ENCODE results near the gene LAMTOR2.
"Not testable (repeated sequence)": the region's sequence is repeated elsewhere in the genome, so short reads cannot be mapped to it uniquely, and the experiment has no call there.

LAMTOR2 gene

GRCh38 chr1:156054500-156055280 is at the start of gene LAMTOR2:
Gene LAMTOR2, plus strand, starts transcription at chr1:156054782. Its CDS starts 108 bp downstream, at chr1:156054890.
- peak; percentile 92 to 94 (median 93) for DNase-seq (ENCODE audit: low read depth in 2 of 3, low spot score in 2 of 3)

- no peak for DNase-seq (ENCODE audit: low read depth in 2 of 3, low spot score in 2 of 3)
These were observed 49.6 kb upstream of the LAMTOR2 start for GRCh38 chr1:156004843-156005584.

DNA sequence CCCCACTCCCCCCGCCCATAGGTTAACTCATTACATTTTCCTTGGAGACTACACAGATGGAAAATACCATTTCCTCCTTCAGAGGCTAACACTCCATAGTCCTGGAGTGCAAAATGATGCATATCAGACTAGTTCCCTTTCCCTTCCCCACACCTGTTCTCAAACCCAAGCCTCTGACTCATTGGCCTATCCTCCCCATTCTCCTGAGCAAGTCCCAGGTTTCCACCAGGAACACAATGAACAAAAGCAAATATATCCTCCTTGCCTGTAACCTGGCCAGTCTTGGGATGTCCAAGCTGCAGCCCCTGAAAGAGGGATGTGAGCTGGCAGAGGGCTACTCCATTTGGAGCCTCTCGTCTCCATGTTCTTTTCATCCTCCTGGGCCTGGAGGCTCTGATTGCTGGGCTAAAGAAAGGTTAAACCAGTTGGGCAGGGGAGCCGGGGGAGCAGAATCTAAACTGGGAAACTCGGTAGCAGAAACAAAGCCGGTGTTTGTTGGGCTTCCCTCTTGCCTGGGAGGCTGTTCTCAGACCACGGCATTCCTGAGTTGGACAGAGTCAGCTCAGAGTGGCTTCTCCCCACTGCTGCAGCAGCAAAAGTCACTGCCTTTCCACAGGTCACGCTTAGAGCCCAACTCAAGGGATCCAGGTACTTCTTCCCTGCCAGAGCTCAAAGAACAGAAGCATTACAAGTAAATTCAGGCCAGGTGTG is 47.8 kb upstream of the LAMTOR2 start:
- DNase-seq (ENCODE audit: low read depth in 2 of 3, low spot score in 2 of 3), result no peak

GRCh38 chr1:156009404-156009803 is 45.2 kb upstream of the LAMTOR2 start:
- no peak for DNase-seq (ENCODE audit: low read depth in 2 of 3, low spot score in 2 of 3)

- DNase-seq (ENCODE audit: low read depth in 2 of 3, low spot score in 2 of 3), result no peak
These were observed 42.3 kb upstream of the LAMTOR2 start for GRCh38 chr1:156012051-156012817.

DNA sequence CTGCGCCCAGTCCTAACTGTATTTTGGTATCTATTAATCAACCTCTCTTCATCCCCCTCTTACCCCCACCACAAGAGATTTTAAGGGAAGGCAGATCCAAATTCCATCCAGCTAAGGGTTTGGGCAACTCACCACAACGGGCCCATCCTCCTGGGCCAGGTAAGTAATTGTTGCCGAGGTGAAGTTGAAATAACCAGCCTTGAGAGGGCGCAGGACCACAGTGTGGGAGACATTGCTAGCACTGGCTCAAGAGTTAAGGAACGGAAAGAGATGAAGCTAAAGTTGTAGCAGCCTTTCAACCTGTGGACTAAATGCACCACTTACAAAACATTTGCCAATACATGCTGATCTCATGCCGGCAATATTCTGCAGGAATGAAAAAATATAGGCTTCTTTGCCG is 39.8 kb upstream of the LAMTOR2 start:
- DNase-seq (ENCODE audit: low read depth in 2 of 3, low spot score in 2 of 3), result no peak

DNA sequence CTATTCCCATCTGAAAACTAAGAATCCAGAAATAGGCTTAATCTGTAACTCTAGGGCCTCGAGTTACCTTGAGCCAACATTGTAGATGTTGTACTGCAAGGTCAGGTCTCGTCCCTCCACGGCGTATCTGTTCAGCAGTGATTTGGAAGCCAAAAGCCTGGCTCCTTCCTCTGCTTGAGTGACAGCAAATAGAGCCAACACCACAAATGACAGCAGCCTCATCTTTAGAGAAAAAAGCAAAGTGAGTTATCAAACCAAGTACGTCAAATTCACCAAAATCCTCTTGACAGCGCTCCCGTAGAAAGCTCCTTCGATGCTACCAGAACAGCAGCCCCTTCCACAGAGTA is 34.7 kb upstream of the LAMTOR2 start:
- no peak for DNase-seq (ENCODE audit: low read depth in 2 of 3, low spot score in 2 of 3)

DNA sequence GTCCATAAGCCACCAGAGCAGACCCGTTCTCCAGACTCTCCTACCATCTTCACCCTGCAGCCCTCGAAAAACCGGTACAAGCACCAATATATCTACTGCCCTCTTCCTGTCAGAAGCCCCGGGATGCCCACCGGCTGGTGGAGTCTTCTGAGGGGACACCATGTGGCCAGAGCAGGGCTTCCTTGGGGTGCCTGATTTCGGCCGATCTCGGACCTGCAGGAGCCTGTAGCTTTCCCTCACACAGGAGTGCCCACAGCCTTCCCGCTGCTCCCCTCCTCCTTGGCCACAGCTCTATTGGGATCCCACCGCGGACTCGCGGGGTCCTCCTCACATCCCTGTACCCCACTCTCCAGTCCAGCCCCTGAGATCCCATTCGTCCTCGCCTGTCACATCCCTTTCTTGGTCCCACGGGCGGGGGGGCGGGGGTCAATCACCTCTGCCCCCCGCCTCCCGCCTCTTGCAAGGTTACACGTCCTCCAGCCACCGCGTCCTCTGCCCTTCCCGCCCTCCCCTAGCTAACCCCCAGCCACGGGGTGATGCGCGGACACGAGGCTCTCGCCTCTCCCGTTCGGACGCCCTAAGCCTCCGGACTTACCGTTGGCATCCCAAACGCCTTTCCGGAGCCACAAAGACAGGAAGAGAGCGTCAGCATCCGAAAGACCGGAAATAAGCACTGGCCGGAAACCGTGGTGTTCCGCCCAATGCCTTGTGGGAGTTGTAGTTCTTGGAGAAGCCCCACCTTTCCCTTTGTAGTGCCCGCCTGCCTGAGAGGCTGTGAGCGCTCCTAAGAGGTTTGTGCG is 34.1 kb upstream of the LAMTOR2 start, which contains the start of gene SSR2:
Gene SSR2, minus strand, starts transcription at position 659 of the 800 bp plus-strand sequence. CDS start 784 bp downstream, outside the sequence.
- DNase-seq (ENCODE audit: low read depth in 2 of 3, low spot score in 2 of 3), result peak; percentile 32 to 65 (median 62)

DNA sequence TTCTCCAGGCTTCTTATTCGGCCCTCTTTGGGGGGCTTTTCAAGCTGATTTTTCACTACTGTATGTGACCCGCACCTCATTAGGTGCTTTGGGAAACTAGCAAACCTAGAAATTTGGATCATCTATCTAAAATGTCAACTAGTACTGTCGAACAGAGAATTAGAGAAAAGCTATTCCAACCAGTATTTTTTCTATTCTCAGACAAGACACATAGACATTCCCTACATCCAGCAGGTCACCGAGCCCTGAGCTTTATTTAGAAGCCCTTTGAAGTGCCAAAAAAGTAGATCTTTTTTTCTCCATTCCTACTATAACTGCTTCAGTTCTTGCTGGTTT is 33.5 kb upstream of the LAMTOR2 start:
- DNase-seq (ENCODE audit: low read depth in 2 of 3, low spot score in 2 of 3), result no peak

DNA sequence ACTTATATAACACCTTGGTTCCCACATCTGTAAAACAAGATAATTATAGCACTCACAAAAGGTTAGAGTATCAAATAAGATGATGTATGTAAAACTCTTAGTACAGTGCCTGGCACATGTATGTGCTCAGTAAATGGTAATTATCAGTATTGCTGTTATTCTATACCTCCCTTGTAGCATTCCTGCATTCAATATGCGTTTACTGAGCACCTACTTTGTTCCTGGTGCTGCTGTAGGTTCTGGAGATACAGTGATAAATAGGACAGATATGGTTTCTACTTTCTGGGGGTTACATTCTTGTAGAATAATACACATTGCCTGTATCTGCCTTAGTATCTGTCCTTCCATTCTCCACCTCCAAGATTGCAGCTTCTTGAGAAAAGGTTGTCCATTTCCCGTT is 32.6 kb upstream of the LAMTOR2 start:
- no peak for DNase-seq (ENCODE audit: low read depth in 2 of 3, low spot score in 2 of 3)

GRCh38 chr1:156024801-156025200 is 29.8 kb upstream of the LAMTOR2 start:
- no peak for DNase-seq (ENCODE audit: low read depth in 2 of 3, low spot score in 2 of 3)

DNA sequence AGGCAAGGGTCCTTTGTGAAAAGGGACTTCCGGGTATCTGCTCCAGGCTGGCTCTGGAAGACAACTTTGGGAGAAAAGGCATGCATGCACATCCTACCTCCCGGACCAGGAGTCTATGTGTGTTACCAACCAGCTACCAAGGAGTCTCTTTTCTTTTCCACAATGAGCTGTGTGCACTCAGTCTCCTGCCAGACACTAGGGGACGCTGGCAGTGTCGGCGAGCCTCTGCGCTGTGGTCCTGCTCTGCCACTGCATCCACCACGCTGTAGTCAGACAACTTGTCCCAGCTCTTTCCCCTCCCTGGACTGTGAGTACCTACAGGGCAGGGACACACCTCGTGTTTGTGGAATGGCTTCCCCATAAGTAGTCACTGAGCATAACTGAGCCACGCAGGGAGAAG is 28.7 kb upstream of the LAMTOR2 start:
- peak in 1 of 3 experiments; percentile 19 for DNase-seq (ENCODE audit: low read depth in 2 of 3, low spot score in 2 of 3)

DNA sequence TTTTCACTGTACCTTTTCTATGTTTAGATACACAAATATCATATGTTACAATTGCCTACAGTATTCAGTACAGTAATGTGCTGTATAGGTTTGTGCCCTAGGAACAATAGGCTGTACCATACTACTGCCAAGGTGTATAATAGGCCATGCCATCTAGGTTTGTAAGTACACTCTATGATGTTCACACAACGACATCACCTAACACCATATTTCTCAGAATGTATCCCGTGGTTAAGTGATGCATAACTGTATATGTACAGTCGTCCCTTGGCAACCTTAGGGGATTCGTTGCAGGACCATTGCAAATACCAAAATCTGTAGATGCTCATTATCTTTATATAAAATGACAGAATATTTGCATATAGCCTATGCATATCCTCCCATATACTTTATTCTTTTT is 28.0 kb upstream of the LAMTOR2 start:
- DNase-seq (ENCODE audit: low read depth in 2 of 3, low spot score in 2 of 3), result no peak

GRCh38 chr1:156033011-156033410 is 21.6 kb upstream of the LAMTOR2 start:
- no peak for DNase-seq (ENCODE audit: low read depth in 2 of 3, low spot score in 2 of 3)

GRCh38 chr1:156034991-156035390 is 19.6 kb upstream of the LAMTOR2 start:
- not testable (repeated sequence) for DNase-seq (ENCODE audit: low read depth in 2 of 3, low spot score in 2 of 3)

GRCh38 chr1:156042828-156043227 is 11.8 kb upstream of the LAMTOR2 start:
- no peak for DNase-seq (ENCODE audit: low read depth in 2 of 3, low spot score in 2 of 3)

DNA sequence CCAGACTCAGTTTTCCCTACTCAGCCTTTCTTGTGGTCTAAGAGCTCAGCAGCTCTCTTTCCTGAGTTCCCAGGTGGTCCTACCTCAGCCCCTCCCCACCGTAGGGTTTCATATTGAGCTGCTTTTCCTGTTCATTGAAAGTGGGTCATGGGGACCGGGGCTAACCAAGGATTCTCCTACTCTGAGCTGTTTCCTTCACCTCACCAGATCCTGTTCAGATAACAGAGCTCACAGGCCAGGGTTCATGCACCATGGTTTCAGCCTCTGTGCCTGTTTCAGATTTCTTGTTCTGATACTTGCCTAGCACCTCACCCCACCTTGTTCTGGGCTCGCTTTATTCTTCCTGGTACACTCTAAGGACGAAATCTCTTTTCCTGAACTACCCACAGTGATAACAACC is 9.5 kb upstream of the LAMTOR2 start:
- no peak for DNase-seq (ENCODE audit: low read depth in 2 of 3, low spot score in 2 of 3)

GRCh38 chr1:156048663-156049258 is 5.8 kb upstream of the LAMTOR2 start:
- no peak for DNase-seq (ENCODE audit: low read depth in 2 of 3, low spot score in 2 of 3)

GRCh38 chr1:156050376-156050775 is 4.2 kb upstream of the LAMTOR2 start:
- DNase-seq (ENCODE audit: low read depth in 2 of 3, low spot score in 2 of 3), result no peak
